ENCODE results near the gene KANTR. TPM values are rescaled to one million over a fixed set of nuclear protein-coding genes. Genes with fewer than 3 reads are reported as not detected.

KANTR gene
- total and polyA plus RNA-seq, 9 of the 15 experiments (the other 6 are each of a cell fraction or from before 2014, with no cell fraction given) = 1.0 to 5.7 (median 3.4) TPM

- no peak for TF ChIP-seq THAP7 (CRISPR knock-in tag; IDR thresholded peaks at IDR 0.05)
- TF ChIP-seq PHF8 (IDR thresholded peaks at IDR 0.05; ENCODE audit: borderline replicate concordance, low read length) = no peak
- TF ChIP-seq HDAC6 (IDR thresholded peaks at IDR 0.05; ENCODE audit: low read depth, low read length) = no peak
- TF ChIP-seq JUND (IDR thresholded peaks at IDR 0.05; ENCODE audit: borderline replicate concordance, low read depth, low read length) = no peak
- TF ChIP-seq JUND (tag; IDR thresholded peaks at IDR 0.05; ENCODE audit: borderline replicate concordance, low read depth, low read length) = no peak
- TF ChIP-seq HCFC1 (IDR thresholded peaks at IDR 0.05; ENCODE audit: low read depth, low read length) = no peak
- no peak for TF ChIP-seq ZBTB5 (IDR thresholded peaks at IDR 0.05)
- TF ChIP-seq NKRF (IDR thresholded peaks at IDR 0.05; ENCODE audit: borderline replicate concordance) = 0 out of 2 replicates have a peak, but pooled peaks have one; percentile 42
- TF ChIP-seq KDM1A (IDR thresholded peaks at IDR 0.05) = peak in 1 of 2 experiments; percentile 99; a peak in 2 of 4 replicates
- TF ChIP-seq NFATC3 (IDR thresholded peaks at IDR 0.05) = no peak
- TF ChIP-seq PHF20 (IDR thresholded peaks at IDR 0.05; ENCODE audit: partially characterized antibody) = no peak
- no peak for TF ChIP-seq ZNF445 (CRISPR knock-in tag; IDR thresholded peaks at IDR 0.05; ENCODE audit: low read depth)
- no peak for TF ChIP-seq CEBPG (CRISPR knock-in tag; IDR thresholded peaks at IDR 0.05)
- no peak for TF ChIP-seq CEBPG (tag; conservative IDR thresholded peaks at IDR 0.05 in 1 of 2, IDR thresholded peaks at IDR 0.05 in 1 of 2)
- 0 out of 2 replicates have a peak, but pooled peaks have one; percentile 30 for TF ChIP-seq ARID4B (CRISPR knock-in tag; IDR thresholded peaks at IDR 0.05)
- TF ChIP-seq MAX (CRISPR knock-in tag; IDR thresholded peaks at IDR 0.05) = peak; percentile 56
- no peak for TF ChIP-seq GABPA (tag; conservative IDR thresholded peaks at IDR 0.05; ENCODE audit: low read depth)
- no peak for TF ChIP-seq ZFP36 (IDR thresholded peaks at IDR 0.05; ENCODE audit: low read depth, low read length, partially characterized antibody)
These were observed 22.1 kb upstream of the KANTR start (continued) for GRCh38 chrX:53071604-53072417.

All from K562 (cell line).